ENCODE results near the gene KCNJ18.
"Not testable (repeated sequence)": the region's sequence is repeated elsewhere in the genome, so short reads cannot be mapped to it uniquely, and the experiment has no call there.

GRCh38 chr17:21656518-21657309 lies 35.6 kb upstream of the KCNJ18 start:
- not testable (repeated sequence) for TF ChIP-seq ATF2 (tag by site-specific recombination; IDR thresholded peaks at IDR 0.05; ENCODE audit: low read depth); CTCF (tag by site-specific recombination; IDR thresholded peaks at IDR 0.05); ZBTB1 (tag by site-specific recombination; IDR thresholded peaks at IDR 0.05); ZNF114 (tag by site-specific recombination; IDR thresholded peaks at IDR 0.05); ZNF707 (tag by site-specific recombination; IDR thresholded peaks at IDR 0.05); ZNF501 (tag by site-specific recombination; IDR thresholded peaks at IDR 0.05); ZNF24 (tag by site-specific recombination; IDR thresholded peaks at IDR 0.05); KLF8 (tag by site-specific recombination; IDR thresholded peaks at IDR 0.05)
- TF ChIP-seq, protein P1, sequence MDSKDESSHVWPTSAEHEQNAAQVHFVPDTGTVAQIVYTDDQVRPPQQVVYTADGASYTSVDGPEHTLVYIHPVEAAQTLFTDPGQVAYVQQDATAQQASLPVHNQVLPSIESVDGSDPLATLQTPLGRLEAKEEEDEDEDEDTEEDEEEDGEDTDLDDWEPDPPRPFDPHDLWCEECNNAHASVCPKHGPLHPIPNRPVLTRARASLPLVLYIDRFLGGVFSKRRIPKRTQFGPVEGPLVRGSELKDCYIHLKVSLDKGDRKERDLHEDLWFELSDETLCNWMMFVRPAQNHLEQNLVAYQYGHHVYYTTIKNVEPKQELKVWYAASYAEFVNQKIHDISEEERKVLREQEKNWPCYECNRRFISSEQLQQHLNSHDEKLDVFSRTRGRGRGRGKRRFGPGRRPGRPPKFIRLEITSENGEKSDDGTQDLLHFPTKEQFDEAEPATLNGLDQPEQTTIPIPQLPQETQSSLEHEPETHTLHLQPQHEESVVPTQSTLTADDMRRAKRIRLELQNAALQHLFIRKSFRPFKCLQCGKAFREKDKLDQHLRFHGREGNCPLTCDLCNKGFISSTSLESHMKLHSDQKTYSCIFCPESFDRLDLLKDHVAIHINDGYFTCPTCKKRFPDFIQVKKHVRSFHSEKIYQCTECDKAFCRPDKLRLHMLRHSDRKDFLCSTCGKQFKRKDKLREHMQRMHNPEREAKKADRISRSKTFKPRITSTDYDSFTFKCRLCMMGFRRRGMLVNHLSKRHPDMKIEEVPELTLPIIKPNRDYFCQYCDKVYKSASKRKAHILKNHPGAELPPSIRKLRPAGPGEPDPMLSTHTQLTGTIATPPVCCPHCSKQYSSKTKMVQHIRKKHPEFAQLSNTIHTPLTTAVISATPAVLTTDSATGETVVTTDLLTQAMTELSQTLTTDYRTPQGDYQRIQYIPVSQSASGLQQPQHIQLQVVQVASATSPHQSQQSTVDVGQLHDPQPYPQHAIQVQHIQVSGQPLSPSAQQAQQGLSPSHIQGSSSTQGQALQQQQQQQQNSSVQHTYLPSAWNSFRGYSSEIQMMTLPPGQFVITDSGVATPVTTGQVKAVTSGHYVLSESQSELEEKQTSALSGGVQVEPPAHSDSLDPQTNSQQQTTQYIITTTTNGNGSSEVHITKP (tag by site-specific recombination; IDR thresholded peaks at IDR 0.05), result not testable (repeated sequence)
- TF ChIP-seq, protein P2, sequence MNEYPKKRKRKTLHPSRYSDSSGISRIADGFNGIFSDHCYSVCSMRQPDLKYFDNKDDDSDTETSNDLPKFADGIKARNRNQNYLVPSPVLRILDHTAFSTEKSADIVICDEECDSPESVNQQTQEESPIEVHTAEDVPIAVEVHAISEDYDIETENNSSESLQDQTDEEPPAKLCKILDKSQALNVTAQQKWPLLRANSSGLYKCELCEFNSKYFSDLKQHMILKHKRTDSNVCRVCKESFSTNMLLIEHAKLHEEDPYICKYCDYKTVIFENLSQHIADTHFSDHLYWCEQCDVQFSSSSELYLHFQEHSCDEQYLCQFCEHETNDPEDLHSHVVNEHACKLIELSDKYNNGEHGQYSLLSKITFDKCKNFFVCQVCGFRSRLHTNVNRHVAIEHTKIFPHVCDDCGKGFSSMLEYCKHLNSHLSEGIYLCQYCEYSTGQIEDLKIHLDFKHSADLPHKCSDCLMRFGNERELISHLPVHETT (tag by site-specific recombination; IDR thresholded peaks at IDR 0.05), result not testable (repeated sequence)

All from HEK293 (cell line).